ENCODE measurements around the gene ABCB11.
"Not testable (repeated sequence)": the region's sequence is repeated elsewhere in the genome, so short reads cannot be mapped to it uniquely, and the experiment has no call there.

The ABCB11 gene

DNA sequence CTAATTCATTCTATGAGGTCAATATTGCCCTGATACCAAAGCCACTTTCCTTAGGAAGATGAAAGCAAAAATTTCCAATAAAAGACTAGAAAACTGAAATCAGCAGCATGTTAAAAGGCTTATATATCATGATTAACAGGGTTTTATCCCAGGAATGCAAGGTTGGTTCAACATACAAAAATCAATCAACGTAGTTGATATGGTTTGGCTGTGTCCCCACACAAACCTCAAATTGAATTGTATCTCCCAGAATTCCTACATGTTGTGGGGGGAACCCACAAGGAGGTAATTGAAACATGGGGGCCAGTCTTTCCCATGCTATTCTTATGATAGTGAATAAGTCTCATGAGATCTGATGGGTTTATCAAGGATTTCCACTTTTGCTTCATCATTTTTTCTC, 11.7 kb upstream of the ABCB11 start:
- no peak for DNase-seq (ENCODE audit: low spot score)

DNA sequence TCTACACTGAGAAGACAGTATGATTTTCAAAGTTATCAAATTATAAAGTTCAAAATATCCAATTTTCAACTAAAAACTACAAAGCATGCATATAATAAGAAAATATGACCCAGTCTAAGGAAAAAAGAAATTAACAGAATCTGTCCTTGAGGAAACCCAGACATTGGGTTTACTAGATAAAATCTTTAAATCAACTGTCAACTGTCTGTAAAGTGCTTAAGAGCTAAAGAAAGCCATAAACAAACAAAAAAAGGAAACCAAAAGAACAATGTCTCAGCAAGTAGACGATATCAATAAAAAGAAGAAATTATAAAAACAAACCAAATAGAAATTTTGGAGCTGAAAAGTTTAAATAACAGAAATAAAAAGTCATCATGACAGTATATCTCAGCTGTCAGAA, 10.5 kb upstream of the ABCB11 start:
- DNase-seq (ENCODE audit: low spot score) = no peak

DNA sequence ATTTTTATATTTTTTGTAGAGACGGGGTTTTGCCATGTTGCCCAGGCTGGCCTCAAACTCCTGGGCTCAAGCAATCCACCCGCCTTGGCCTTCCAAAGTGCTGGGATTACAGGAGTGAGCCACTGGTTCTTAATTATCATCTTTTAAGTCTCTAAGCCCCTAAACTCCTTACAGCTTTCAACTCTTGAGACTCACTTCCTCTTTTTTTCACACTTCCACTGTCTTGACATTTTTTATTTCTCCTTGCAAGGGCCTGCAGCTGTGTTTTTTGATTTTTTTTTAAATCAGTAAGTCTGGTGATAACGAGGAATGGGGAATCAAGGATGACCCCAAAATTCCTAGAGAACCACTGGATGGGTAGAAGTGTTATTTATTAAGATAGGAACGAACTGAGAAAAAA, 8.6 kb upstream of the ABCB11 start:
- DNase-seq (ENCODE audit: low spot score) = no peak

DNA sequence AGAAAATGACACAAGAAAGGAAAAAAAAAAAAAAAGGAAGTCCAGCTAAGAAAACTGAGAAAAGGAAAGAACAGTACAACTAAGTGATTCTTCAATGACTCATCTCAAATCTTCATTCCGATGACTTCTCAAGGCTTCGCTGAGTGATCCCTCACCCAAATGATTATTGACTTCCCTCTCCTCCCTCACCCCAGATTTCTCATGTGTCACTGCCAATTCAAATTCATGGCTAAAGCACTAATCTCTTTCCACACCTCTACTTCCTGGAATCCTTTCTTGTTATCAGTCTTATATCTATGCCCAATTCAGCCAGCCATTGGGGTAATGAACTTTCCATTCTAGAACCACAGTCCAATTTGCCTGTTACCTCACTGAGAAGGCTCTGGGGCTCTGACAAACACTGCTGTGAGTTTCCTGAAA, 7.2 kb upstream of the ABCB11 start:
- DNase-seq (ENCODE audit: low spot score) = no peak

DNA sequence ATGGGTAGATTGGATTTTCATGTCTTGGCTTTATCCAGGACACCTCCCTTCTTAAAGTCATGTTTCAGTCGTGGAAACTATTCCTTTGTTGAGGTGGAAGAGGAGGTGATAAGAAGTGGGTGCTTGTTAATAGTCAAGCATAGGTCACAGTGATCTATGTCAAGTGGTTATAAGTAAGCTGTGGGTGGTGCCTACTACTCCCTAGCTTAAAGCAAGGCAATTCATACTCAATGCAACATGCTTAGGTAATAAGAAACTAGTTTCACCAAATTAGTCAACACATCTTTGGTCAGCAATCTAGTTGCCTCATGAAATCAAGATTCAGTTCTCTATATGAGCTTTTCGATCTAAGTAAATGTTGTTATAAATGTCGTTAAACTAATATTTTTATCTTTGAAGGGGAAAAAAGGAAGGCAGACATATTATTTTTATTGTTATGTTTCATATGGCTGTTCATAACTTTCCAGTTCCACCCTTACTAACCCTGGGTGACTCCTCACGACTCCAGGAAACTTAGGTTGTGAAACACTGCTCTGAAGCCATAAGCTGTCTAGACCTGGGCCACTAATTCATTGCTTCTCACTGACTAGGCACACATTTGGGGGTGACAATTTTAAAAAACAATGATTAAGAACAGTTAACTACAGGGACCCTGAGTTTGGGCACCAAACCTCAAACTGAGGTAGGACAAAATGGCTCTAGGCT, 5.8 kb upstream of the ABCB11 start:
- no peak for DNase-seq (ENCODE audit: low spot score)

DNA sequence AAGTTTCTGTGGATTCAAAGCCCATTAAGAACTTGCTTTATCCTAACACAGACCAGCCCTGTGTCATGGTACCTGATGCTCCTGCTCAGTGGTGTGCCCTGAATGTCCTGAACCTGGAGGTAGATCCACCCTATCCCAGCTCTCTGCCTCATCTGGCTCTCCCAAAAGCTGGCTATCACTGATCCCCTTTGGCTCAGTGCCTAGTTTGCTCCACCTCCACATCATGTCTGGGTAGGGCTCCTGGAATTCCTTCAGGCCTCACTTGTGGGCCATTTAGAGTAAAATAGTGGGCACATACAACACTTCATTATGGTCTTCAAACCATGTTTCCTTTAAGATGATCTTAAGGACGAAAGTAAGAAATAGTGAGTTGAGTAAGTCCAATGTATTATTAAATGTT, 4.8 kb upstream of the ABCB11 start:
- no peak for DNase-seq (ENCODE audit: low spot score)

DNA sequence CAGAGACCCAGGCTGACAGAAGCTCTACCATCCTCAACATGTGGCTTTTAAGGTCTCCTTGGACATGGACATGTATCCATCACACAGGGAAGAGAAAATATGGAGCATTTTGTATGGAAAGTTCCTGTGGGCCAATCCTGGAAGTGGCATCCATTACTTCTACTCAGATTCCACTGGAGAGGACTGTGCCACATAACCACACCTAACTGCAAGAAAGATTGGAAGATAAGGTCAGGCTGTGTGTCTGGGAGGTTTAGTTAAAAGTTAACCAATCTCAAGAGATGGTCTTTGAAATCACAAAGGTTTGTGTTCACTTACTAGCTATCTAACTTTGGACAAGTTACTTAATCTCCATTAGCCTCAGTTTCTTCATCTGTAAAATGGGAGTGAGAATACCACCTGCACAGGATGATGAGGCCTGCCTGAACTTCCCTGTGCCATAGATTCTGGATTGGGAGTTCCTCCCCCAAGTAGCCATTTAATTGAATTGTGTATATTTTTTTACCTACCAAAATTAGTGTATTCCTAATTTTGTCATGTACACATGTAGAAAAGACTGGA, 3.9 kb upstream of the ABCB11 start:
- no peak for DNase-seq (ENCODE audit: low spot score)

DNA sequence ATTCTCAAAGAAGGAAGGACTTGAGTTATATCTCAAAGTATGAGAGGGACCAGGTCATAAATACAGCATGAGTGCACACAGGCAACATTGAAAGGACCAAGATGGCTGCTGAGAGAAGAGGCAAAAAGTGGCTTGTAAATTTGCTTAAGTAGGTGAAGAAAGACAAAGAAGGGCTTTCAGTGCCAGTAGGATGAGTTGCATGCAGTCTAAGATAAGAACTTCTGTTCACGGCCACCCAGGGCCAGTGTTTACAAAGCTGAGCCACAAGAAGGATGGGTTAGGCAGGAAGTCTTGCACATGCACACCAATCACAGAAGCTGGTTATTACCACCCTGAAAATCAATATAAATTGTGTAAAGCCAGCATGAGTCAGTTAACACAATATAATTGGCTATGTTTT, 3.1 kb upstream of the ABCB11 start:
- no peak for DNase-seq (ENCODE audit: low spot score)

DNA sequence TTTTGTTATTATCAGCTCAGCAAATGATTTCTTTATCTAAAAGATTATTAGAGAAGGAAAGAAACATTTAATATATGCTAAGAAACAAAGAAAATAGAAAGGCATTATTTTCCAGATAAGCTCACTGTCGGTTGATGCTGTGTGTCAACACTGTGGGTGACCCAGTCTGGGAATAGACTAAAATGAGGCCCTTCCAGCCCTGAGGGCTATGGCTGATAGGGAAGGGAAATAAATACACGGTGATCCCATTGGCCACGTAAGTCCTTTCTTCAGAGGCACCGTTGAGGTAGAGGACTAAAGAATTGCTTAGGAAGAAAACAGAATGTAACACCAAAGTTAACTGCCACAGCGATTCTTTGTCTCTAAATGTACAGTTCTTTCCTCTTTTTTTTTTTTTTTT, 1.8 kb downstream of the ABCB11 start:
- DNase-seq (ENCODE audit: low spot score) = no peak

DNA sequence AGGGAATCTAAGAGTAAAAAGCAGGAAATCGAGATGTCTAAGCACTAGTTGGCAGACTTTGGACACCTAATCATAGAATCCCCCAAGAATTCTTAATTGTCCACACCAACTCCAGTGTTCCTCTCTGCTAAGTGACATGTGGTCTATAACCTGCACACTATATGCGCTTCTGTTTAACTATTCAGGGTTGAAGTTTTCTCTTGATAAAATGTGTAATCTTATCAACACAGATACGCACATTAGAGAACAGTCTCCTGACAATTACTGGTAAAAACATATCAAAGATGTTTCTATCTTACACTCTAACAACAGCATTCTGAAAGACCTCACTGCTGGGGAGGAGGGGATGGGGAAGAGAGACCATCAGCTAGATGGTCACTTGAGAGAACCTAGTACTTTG, 3.9 kb downstream of the ABCB11 start:
- DNase-seq (ENCODE audit: low spot score) = no peak

DNA sequence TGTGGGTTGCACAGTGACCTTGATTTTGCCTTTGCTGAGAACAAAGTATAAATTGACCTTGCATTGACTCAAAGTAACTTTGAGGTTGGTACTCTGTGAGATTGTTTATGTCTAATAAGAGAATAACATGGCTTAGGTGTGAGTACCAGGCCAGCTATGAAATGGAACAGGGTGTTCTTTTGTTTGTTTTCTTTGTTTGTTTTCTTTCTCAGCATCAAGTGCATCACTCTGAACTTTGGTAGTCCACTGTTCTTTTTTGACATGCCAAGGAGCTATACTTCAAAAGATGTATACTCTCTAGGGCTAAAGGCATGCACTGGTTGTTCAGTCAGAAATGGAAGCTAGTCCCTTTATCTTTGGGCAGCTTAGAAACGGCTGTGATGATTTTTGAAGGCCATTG, 5.1 kb downstream of the ABCB11 start:
- DNase-seq (ENCODE audit: low spot score) = no peak

DNA sequence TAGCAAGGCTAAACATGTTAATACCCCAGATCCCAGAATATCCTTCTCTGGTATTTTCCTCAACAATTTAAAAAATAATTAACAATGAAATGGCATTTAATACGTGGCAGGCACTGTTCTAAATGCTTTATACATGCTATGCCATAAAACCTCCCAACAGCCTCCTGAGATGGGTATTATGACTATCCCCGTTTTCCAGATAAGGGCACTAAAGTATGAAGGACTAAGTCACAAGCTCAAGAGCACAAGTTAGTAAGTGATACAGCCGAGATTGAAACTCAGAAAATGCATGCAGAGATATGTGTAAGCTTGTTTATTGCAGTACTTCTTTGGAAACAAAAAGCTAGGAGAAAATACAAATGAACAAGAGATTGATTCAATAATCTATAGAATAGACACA, 8.0 kb downstream of the ABCB11 start:
- no peak for DNase-seq (ENCODE audit: low spot score)

DNA sequence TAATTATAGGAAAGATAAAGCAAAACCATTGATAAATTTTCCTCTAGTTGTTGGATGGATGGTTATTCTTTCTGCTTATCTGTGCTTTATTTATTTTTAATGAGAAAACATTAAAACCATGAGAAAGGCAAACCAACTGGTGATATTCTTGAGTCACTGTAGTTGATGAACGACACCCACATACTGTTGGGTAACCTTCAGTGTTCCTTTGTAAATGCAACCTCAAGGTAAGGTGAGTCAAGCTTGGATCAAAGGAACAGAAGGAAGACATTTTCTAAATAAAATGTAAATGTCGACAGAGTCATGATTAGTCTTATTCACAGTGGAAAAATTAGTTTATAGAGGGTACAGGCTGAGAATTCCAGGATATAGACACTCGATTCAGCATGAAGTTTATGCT, 12.7 kb downstream of the ABCB11 start:
- DNase-seq (ENCODE audit: low spot score) = no peak

DNA sequence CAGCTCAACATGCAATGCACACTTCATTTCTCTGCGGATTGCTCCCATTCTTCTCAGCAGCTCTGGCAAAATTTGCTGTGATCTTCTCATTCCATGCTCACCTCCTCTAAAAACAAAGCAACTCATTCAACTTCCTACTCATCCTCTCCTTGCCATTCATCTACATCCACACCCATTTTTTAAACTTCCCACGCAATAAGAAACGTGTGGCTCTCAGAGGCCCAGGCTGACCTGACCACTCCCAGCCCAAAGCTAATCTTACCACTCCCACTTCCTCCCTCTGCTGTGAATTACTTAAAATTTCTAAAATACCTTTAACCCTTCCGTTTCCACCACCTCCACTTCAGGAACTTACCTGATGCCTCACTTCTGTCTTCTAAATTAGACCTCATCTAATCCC, 15.2 kb downstream of the ABCB11 start:
- no peak for DNase-seq (ENCODE audit: low spot score)

DNA sequence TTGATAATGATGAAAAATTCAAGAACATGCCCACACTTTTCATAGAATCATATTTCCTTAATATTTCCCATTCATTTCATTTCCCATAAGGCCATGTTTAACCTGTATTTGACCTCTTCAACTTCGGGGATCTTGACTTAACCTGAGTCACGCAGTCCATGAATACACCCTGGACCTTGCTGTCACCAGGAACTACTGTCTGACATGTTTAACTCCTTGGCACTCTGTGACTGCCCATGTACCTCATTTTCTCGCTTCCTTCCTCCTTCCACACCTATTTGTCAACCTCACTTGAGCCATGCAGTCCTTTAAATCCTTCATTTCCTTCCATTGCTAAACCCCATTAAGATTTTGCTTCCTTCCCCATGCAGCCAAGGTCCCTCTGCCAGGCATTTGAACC, 16.3 kb downstream of the ABCB11 start:
- no peak for DNase-seq (ENCODE audit: low spot score)

DNA sequence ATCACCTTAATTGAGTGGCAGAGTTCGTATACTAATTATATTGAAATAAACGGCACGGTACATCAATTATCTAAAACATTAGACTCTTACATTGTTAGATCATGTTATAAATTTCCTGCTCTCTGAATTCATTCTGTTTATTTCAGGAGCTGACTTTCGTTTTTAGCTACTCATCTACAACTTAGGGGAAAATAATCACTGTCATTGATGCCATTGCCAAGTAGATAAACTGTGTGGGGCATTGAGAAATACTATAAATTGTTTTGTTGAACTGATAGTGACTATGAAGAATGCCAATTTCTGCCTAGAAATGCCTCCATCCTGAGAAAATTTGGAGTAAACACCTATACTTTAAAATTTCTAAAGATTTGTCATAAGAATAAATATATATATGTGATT, 17.5 kb downstream of the ABCB11 start:
- no peak for DNase-seq (ENCODE audit: low spot score)

DNA sequence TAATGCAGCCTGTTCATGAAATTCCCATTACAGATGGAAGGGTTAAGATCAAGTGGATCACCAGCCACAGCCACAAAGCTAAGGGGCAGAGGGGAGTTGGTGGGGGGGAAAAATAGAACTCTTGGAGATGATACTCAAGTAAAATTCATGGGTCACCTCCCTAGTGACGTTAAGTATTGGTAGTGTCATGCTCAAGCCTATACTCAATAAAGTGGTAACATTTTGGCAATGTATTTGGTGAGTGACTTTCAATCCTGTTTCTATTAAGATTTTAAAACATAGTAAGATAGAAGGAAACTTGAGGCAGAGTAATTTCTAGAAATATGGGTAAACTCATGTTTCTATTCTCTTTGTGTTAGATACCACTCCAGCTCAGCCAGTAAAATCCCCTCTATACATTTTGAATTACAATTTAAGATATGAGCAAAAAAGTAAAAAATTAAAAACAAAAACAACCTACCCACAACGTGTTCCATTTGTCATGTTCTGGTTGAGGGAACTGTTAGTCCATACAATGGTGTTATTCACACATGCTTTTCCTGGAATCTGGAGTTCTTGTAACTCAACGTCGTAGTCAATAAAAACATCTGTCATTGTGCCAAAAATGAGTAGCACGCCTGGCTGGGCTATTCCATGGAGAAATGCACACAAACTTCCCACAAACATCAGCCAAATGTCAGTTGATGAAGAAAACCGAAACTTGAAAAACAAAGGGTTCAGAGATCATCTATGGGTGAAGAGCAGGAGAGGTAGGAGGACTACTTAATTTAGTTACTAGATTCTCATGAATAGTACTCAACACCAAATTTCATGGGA, 18.1 kb downstream of the ABCB11 start:
- DNase-seq (ENCODE audit: low spot score) = no peak

DNA sequence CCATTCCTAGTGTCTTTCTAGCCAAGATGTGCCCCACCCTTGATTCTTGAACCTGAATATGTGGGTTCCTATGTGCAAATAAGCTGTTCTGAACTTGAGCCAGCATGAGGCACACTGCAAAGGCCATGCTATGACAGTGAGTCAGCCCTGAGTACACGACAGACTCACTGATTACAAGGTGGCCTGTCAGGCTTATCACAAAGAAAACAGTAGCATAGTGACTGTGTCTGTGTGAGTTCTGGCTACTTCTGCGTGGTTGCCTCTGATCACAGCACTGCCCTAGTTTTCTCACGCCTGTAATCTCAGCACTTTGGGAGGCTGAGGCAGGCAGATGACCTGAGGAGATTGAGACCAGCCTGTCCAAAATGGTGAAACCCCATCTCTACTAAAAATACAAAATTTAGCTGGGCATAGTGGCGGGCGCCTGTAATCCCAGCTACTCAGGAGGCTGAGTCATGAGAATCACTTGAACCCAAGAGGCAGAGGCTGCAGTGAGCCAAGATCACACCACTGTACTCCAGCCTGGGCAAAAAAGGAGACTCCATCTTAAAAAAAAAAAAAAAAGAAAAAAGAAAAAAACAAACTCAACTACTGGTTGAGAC, 18.8 kb downstream of the ABCB11 start:
- DNase-seq (ENCODE audit: low spot score) = not testable (repeated sequence)

DNA sequence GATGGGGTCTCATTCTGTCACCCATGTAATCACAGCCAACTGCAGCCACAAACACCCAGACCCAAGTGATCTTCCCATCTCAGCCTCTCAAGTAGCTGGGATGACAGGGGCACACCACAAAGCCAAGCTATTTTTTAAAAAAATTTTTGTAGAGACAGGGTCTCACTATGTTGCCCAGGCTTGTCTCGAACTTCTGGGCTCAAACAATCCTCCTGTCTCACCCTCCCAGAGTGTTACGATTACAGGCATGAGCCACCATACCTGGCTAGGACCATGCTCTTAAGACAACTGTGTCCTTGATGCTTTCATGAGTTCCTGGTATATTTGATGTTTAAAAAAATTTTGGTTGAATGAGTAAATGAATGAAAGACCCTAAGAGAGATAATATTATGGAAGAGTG, 19.4 kb downstream of the ABCB11 start:
- no peak for DNase-seq (ENCODE audit: low spot score)

DNA sequence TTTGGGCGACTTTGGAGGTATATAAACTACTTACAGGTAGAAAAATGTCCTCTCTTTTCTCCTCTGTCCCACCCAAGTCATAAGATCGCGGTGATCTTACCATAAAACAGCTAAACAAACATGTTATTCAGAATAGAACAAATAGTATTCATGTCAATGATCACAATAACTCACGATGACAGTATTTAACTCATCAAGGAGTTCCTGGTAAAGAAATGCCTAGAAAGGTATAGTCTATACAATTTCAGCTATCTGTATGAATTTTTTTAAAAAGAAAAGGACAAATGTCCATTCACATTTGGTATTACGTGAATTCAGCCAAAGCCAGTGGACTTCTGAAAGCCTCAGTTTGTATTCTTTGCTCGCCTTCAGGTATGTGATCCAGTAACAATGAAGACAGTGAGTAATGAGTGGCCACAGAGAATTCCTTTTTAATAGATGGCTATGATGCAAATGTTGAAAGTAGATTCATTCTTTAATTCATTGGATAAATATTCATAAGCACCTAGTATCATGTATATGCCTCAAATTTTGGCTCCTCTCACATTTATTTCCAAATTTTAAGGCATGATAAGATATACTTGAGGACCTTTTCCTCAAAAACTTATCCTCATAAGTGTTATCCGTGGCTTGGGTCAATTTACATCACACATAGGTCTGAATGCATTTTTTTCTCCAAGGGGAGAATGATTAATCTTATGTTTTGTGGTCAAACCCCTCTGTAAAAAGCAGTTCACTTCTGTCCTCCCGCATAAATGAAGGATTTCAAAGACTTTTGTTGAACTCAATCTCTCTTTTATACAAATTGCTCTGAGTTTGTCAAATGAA, 20.3 kb downstream of the ABCB11 start:
- DNase-seq (ENCODE audit: low spot score) = no peak

DNA sequence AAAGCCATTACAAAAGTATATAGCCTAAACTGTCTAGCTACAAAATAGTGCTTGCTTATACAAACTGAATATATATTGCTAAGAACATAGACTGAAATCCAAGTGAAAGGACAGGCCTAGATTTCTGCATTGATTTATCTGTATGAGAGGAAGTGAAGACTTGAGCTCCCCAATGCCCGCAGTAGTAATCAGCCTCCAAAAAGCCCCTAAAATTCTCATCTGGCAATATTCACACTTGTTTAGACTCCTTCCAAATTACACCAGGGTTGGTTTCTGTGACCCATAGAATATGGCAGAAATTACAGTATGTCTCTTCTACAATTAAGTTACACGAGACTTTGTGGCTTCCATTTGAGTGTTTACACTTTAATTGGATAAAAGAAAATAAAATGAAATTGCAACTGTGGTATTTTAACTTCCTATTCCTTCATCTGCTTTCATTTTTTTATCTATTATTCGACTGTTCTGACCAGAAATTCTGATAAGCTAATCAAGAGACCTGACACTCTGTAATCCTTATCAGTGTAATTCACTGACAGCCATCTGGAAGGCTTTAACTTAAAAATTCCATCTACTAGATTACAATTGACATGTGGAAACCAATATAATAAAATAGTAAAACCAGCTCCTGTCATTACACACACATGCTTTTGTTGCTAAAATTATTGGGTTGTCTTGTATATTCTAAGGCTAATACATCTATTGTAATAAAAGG, 21.1 kb downstream of the ABCB11 start:
- no peak for DNase-seq (ENCODE audit: low spot score)

DNA sequence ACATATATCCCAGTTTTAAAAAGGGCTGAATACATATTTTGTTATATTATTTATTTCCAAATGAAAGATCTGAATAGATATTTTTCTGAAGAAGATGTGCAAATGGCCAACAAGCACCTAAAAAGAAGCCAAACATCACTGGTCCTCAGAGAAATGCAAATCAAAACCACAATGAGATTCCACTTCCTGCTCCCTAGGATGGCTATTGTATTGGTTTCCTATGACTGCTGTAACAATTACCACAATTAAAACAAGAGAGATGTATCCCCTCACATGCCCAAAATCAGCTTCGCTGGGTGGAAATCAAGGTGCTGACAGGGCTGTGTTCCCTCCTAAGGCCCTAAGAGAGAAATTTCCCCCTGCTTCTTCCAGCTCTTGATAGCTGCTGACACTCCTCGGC, 23.2 kb downstream of the ABCB11 start:
- DNase-seq (ENCODE audit: low spot score) = no peak
